HL-60 (cell line): Measurements from ENCODE around the gene STOML1.
"Not testable (repeated sequence)": the region's sequence is repeated elsewhere in the genome, so short reads cannot be mapped to it uniquely, and the experiment has no call there.

ENCODE experiments used
- DNase-seq, 2 experiments: peaks; one replicate each; pipeline ENCODE4 v3.0.0-alpha.2; 2010 to 2020; ENCODE audit warnings: low read depth in 1 of 2, low spot score in 1 of 2
- H3K27ac ChIP-seq: fragments of 250-450 bp; sonication (Bioruptor Pico); replicated peaks from 2 replicates; pipeline ENCODE4 v1.5.1; 2020; ENCODE audit warnings: mild to moderate bottlenecking, moderate library complexity
- H3K27me3 ChIP-seq: fragments of 250-450 bp; sonication (Bioruptor Pico); 2 replicates; pipeline ENCODE4 v1.5.1; 2021; ENCODE audit warnings: mild to moderate bottlenecking, moderate library complexity; ENCODE audit not compliant: insufficient read depth, poor library complexity, severe bottlenecking
- H3K4me3 ChIP-seq: replicated peaks from 2 replicates; pipeline ENCODE4 v1.5.1; 2011; ENCODE audit warnings: mild to moderate bottlenecking, control low read depth, low read length; ENCODE audit not compliant: insufficient read depth
- CTCF ChIP-seq: IDR thresholded peaks from one replicate; pipeline ENCODE4 v1.5.1; 2011; ENCODE audit warnings: low read length, control low read depth, inconsistent platforms; ENCODE audit not compliant: insufficient read depth
- GABPA ChIP-seq: IDR thresholded peaks from 2 replicates; pipeline ENCODE4 v1.6.1; 2012; ENCODE audit warnings: low read depth
- POLR2AphosphoS5 ChIP-seq: IDR thresholded peaks from 2 replicates; pipeline ENCODE4 v1.6.1; 2012; ENCODE audit warnings: low read depth
- REST ChIP-seq: IDR thresholded peaks from 2 replicates; pipeline ENCODE4 v1.6.1; 2012; ENCODE audit warnings: low read depth; ENCODE audit not compliant: insufficient replicate concordance
- SPI1 ChIP-seq: IDR thresholded peaks from 2 replicates; pipeline ENCODE4 v1.6.1; 2012; ENCODE audit warnings: low read depth, mild to moderate bottlenecking, borderline replicate concordance

The STOML1 gene

GRCh38 chr15:73965758-73966113, 26.4 kb downstream of the STOML1 start:
- DNase-seq = no peak
- Histone ChIP-seq H3K27me3 (peaks cover 3% of the 10 kb centered on the region), H3K4me3 (no peak overlapping the region), H3K27ac (no peak overlapping the region)
- TF ChIP-seq CTCF (no peak), POLR2AphosphoS5 (no peak)

- DNase-seq = no peak
- Histone ChIP-seq H3K4me3 (no peak overlapping the region), H3K27ac (no peak overlapping the region), H3K27me3 (peaks cover 3% of the 10 kb centered on the region)
- TF ChIP-seq SPI1 (no peak), GABPA (no peak), REST (no peak), CTCF (no peak), POLR2AphosphoS5 (no peak)
Observed at GRCh38 chr15:73965094-73965757, 26.9 kb downstream of the STOML1 start.

GRCh38 chr15:73964736-73965093, 27.4 kb downstream of the STOML1 start:
- Histone ChIP-seq H3K27me3 (peaks cover 3% of the 10 kb centered on the region), H3K27ac (no peak overlapping the region), H3K4me3 (no peak overlapping the region)
- peak; percentile 39 to 76 for DNase-seq
- TF ChIP-seq CTCF (peak; percentile 97), REST (no peak)

- TF ChIP-seq GABPA (no peak), REST (no peak), CTCF (no peak), SPI1 (no peak), POLR2AphosphoS5 (no peak)
- Histone ChIP-seq H3K4me3 (no peak overlapping the region), H3K27me3 (peaks cover 11% of the 10 kb centered on the region), H3K27ac (no peak overlapping the region)
- DNase-seq = no peak
Observed at GRCh38 chr15:73962433-73962832, 29.7 kb downstream of the STOML1 start.

- not testable (repeated sequence) for H3K27ac ChIP-seq, H3K4me3 ChIP-seq, DNase-seq
- peaks cover 11% of the 10 kb centered on the region for H3K27me3 ChIP-seq
Observed at GRCh38 chr15:73960472-73961070, 31.5 kb downstream of the STOML1 start.
